ENCODE measurements around the gene ANP32E.
"Not testable (repeated sequence)": the region's sequence is repeated elsewhere in the genome, so short reads cannot be mapped to it uniquely, and the experiment has no call there.

ANP32E gene

DNA sequence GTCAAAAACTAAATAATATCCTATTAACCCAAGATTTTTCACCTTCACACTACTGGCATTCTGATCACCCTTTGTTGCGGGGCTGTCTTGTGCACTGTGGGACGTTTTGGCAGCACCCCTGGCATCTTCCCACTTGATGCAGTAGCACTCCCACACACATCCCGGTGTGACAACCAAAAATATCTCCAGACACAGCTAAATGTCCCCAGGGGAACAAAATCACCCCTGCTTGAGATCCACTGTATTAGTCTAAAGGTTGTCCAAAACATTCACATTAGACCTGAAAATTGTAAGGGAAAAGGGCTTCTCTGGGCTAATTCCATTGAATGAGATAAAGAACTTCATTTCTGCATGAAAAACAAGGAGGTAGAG, 48.4 kb downstream of the ANP32E start:
- TF ChIP-seq POLR2A (IDR thresholded peaks at IDR 0.05; ENCODE audit: low read depth, low read length) (no peak), TAF1 (IDR thresholded peaks at IDR 0.05; ENCODE audit: low read depth, low read length) (no peak), SPI1 (IDR thresholded peaks at IDR 0.05; ENCODE audit: low read depth, low read length) (no peak)
- FAIRE-seq (no peak), DNase-seq (ENCODE audit: insufficient read length, low spot score) (no peak)

DNA sequence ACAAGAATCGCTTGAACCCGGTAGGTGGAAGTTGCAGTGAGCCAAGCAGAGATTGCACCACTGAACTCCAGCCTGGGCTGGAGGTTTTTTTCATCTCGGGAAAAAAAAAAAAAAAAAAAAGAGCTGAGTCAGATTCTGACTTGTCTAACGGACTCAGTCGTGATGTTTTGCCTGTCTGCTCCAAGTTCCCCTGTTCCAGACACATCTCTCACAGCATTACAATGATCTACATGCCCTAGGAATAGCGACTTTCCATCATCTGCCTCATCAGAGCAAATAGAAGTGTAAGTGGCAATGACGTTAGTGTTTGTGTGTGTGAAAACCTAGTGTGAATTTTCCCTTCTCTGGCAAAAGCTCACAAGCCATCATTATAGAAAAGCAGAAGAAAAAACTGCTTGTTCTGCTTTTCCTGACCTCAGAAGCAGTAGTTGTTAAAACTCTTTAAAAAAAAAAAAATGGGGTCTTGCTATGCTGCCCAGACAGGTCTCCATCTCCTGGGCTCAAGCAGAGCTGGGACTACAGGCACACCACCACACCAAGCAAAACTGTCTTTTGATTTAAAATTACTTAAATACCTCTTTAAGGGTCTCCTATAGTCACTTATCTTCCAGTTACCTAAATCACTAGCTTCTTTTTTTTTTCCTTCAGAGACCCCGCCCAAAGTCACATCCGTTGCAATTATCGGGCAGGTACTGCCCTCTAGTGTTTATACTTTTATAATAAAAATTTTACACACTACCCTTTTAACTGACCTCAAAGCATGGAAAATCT, 48.9 kb downstream of the ANP32E start:
- no peak for DNase-seq (ENCODE audit: insufficient read length, low spot score)
- TF ChIP-seq POU2F2 (IDR thresholded peaks at IDR 0.05; ENCODE audit: low read depth, low read length) (no peak), SPI1 (IDR thresholded peaks at IDR 0.05; ENCODE audit: low read depth, low read length) (no peak), POLR2A (IDR thresholded peaks at IDR 0.05; ENCODE audit: low read depth, low read length) (no peak), POLR2AphosphoS5 (IDR thresholded peaks at IDR 0.05; ENCODE audit: low read depth, low read length) (no peak), TAF1 (IDR thresholded peaks at IDR 0.05; ENCODE audit: low read depth, low read length) (no peak), PAX5 (IDR thresholded peaks at IDR 0.05; ENCODE audit: insufficient read depth, low read length, severe bottlenecking) (no peak)
- no peak for FAIRE-seq

DNA sequence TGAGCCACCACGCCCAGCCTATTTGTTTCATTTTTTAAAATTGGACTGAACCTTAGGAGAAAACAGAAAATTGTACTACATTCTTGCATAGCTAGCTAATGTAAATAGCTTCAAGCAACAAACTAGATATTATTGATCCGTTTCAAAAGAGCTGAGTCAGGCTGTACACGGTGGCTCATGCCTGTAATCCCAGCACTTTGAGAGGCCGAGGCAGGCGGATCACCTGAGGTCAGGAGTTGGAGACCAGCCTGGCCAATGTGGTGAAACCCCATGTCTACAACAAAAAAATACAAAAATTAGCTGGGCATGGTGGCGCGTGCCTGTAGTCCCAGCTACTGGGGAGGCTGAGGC, 49.5 kb downstream of the ANP32E start:
- not testable (repeated sequence) for FAIRE-seq; DNase-seq (ENCODE audit: insufficient read length, low spot score)

DNA sequence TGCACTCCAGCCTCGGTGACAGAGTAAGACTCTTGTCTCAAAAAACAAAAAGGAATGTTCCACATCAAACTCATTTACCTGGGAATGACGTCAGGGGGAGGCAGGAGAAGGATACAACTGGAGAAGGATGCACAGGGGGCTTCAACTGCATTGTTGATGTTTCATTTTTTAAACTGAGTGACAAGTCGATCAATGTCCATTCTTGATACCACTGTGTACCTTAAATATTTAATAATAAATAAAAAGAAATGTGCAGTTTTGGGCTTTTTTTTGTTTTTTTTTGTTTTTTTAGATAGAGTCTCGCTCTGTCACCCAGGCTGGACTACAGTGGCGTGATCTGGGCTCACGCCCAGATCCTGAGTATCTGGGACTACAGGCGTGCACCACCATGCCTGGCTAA, 50.4 kb downstream of the ANP32E start:
- no peak for DNase-seq (ENCODE audit: insufficient read length, low spot score)
- TF ChIP-seq PAX5 (IDR thresholded peaks at IDR 0.05; ENCODE audit: insufficient read depth, low read length, severe bottlenecking) = no peak
- TF ChIP-seq SPI1 (IDR thresholded peaks at IDR 0.05; ENCODE audit: low read depth, low read length) = no peak
- TF ChIP-seq POLR2AphosphoS5 (IDR thresholded peaks at IDR 0.05; ENCODE audit: low read depth, low read length) = no peak
- TF ChIP-seq TAF1 (IDR thresholded peaks at IDR 0.05; ENCODE audit: low read depth, low read length) = no peak
- no peak for TF ChIP-seq POLR2A (IDR thresholded peaks at IDR 0.05; ENCODE audit: low read depth, low read length)
- no peak for TF ChIP-seq POU2F2 (IDR thresholded peaks at IDR 0.05; ENCODE audit: low read depth, low read length)
- no peak for FAIRE-seq

DNA sequence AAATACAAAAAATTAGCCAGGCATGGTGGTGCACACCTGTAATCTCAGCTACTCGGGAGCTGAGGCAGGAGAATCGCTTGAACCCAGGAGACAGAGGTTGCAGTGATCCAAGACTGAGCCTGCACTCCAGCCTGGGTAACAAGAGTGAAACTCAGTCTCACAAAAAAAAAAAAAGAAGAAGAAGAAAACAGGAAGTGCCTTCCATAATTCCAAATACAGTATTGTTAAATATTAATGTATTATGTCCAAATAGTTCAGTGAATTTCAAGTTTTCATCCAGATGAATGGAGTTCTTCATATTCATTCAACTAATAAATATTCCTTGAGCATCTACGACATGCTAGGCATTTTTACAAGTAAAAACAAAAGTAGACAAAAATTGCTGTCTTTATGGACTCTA, 52.9 kb downstream of the ANP32E start:
- no peak for DNase-seq (ENCODE audit: insufficient read length, low spot score)
- no peak for FAIRE-seq

DNA sequence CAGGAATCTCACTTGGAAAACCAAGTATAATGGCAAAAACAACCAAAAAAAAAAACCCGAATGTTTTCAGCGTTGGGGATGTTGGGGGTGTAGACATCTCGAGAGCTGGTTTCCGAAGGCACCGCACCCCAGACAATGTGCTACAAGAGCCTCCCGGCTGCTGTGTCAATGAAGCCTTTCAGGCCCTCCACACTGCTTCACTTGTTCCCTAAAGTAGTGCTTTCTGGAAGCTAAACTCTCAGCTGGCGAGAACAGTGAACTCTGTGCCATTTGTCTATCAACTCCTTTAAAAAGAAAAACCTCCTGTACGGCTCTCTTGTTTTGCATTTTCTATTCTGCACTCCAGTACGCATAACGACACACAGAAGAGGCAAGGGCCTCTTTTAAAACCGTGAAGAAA, 53.7 kb downstream of the ANP32E start:
- TF ChIP-seq POLR2A (IDR thresholded peaks at IDR 0.05; ENCODE audit: low read depth, low read length) (no peak), POU2F2 (IDR thresholded peaks at IDR 0.05; ENCODE audit: low read depth, low read length) (no peak), SPI1 (IDR thresholded peaks at IDR 0.05; ENCODE audit: low read depth, low read length) (no peak), TAF1 (IDR thresholded peaks at IDR 0.05; ENCODE audit: low read depth, low read length) (no peak), POLR2AphosphoS5 (IDR thresholded peaks at IDR 0.05; ENCODE audit: low read depth, low read length) (no peak), PAX5 (IDR thresholded peaks at IDR 0.05; ENCODE audit: insufficient read depth, low read length, severe bottlenecking) (no peak)
- no peak for FAIRE-seq
- DNase-seq (ENCODE audit: insufficient read length, low spot score) = no peak

More for the DNA sequence above, 52.9 kb downstream of the ANP32E start:
- TF ChIP-seq POLR2A (IDR thresholded peaks at IDR 0.05; ENCODE audit: low read depth, low read length) (no peak), TAF1 (IDR thresholded peaks at IDR 0.05; ENCODE audit: low read depth, low read length) (no peak), POU2F2 (IDR thresholded peaks at IDR 0.05; ENCODE audit: low read depth, low read length) (no peak), PAX5 (IDR thresholded peaks at IDR 0.05; ENCODE audit: insufficient read depth, low read length, severe bottlenecking) (no peak), SPI1 (IDR thresholded peaks at IDR 0.05; ENCODE audit: low read depth, low read length) (no peak), POLR2AphosphoS5 (IDR thresholded peaks at IDR 0.05; ENCODE audit: low read depth, low read length) (no peak)

DNA sequence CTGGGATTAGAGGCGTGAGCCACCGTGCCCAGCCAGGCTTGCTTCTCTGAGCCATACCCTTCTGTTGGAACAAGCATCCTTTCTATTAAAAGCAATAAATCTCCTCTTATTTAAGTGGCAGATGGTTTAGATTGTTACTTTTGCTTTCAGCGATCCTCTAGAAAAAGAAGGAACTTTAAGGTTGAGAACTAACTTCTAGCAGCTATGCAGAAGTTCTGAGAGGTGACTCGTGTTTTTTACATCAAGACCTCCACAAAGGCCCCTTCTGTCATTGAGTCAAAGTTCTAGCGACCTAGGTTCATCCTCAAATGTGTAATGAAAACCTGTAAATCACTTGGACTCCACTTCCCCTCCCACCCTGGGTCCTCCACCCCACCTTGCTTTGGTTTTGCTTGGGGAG, 55.4 kb downstream of the ANP32E start:
- FAIRE-seq (no peak), DNase-seq (ENCODE audit: insufficient read length, low spot score) (no peak)
- TF ChIP-seq POU2F2 (IDR thresholded peaks at IDR 0.05; ENCODE audit: low read depth, low read length) = no peak
- TF ChIP-seq TAF1 (IDR thresholded peaks at IDR 0.05; ENCODE audit: low read depth, low read length) = no peak
- TF ChIP-seq POLR2A (IDR thresholded peaks at IDR 0.05; ENCODE audit: low read depth, low read length) = no peak
- TF ChIP-seq SPI1 (IDR thresholded peaks at IDR 0.05; ENCODE audit: low read depth, low read length) = no peak
- TF ChIP-seq PAX5 (IDR thresholded peaks at IDR 0.05; ENCODE audit: insufficient read depth, low read length, severe bottlenecking) = no peak
- no peak for TF ChIP-seq POLR2AphosphoS5 (IDR thresholded peaks at IDR 0.05; ENCODE audit: low read depth, low read length)

DNA sequence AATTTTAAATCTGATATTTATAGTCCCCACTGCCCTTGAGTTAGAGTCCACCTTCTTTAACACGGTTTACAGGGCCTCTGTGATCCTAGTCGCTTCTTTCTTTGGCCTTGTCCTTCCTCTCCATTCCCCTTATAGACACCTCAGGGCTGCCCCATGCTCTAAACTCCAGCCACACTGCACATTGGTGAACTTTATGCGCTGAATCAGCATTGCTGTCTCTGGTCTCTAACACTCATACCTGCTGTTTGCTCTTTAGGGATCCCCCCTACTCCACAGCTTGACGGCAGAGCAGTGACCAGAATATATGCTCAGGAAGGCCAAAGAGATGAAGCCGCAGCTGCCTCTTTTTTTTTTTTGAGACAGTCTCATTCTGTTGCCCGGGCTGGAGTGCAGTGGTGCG, 56.0 kb downstream of the ANP32E start:
- DNase-seq (ENCODE audit: insufficient read length, low spot score) (no peak), FAIRE-seq (no peak)
- no peak for TF ChIP-seq POLR2AphosphoS5 (IDR thresholded peaks at IDR 0.05; ENCODE audit: low read depth, low read length)

DNA sequence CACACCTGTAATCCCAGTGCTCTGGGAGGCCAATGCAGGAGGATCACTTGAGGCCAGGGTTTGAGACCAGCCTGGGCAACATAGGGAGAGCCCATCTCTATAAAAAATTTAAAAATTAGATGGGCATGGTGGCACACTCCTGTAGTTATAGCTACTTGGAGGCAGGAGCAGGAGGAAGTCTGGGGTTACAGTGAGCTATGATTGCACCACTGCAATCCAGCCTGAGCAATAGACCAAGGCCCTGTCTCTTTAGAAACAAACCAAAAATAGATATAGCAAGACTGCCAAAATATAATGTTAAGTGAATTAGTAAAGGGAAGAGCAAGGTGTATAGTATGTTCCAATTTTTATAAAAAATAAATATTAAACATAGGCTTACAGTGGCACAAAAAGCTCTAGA, 57.4 kb downstream of the ANP32E start:
- no peak for TF ChIP-seq POU2F2 (IDR thresholded peaks at IDR 0.05; ENCODE audit: low read depth, low read length)
- no peak for TF ChIP-seq TAF1 (IDR thresholded peaks at IDR 0.05; ENCODE audit: low read depth, low read length)
- TF ChIP-seq POLR2AphosphoS5 (IDR thresholded peaks at IDR 0.05; ENCODE audit: low read depth, low read length) = no peak
- no peak for TF ChIP-seq SPI1 (IDR thresholded peaks at IDR 0.05; ENCODE audit: low read depth, low read length)
- TF ChIP-seq POLR2A (IDR thresholded peaks at IDR 0.05; ENCODE audit: low read depth, low read length) = no peak
- no peak for TF ChIP-seq PAX5 (IDR thresholded peaks at IDR 0.05; ENCODE audit: insufficient read depth, low read length, severe bottlenecking)
- FAIRE-seq = no peak

DNA sequence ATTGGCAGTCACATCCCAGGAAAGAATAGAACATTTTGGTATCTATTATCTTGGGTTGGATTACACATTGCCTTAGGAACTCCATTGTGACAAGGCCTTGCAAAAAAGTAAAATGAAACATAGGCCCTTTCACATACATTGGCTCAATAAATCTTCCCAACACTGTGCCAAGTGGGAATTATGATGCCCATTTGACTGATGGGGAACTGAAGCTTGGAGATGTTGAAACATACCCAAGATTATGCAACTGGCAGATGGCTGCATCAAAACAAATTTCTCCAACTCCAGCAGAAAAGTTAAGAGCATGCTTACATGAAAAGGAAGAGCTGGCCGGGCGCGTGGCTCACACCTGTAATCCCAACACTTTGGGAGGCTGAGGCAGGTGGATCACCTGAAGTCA, 59.3 kb downstream of the ANP32E start:
- DNase-seq (ENCODE audit: insufficient read length, low spot score) (no peak), FAIRE-seq (no peak)

More for the DNA sequence above, 57.4 kb downstream of the ANP32E start:
- DNase-seq (ENCODE audit: insufficient read length, low spot score) = no peak

More for the DNA sequence above, 59.3 kb downstream of the ANP32E start:
- TF ChIP-seq PAX5 (IDR thresholded peaks at IDR 0.05; ENCODE audit: insufficient read depth, low read length, severe bottlenecking) (no peak), SPI1 (IDR thresholded peaks at IDR 0.05; ENCODE audit: low read depth, low read length) (no peak), TAF1 (IDR thresholded peaks at IDR 0.05; ENCODE audit: low read depth, low read length) (no peak), POU2F2 (IDR thresholded peaks at IDR 0.05; ENCODE audit: low read depth, low read length) (no peak), POLR2A (IDR thresholded peaks at IDR 0.05; ENCODE audit: low read depth, low read length) (no peak), POLR2AphosphoS5 (IDR thresholded peaks at IDR 0.05; ENCODE audit: low read depth, low read length) (no peak)
